ENCODE data around the gene ZDHHC7. TPM values are rescaled to one million over a fixed set of nuclear protein-coding genes. Genes with fewer than 3 reads are reported as not detected.

ZDHHC7 gene
- polyA plus RNA-seq, 1 donor, result 59.8 TPM

DNA sequence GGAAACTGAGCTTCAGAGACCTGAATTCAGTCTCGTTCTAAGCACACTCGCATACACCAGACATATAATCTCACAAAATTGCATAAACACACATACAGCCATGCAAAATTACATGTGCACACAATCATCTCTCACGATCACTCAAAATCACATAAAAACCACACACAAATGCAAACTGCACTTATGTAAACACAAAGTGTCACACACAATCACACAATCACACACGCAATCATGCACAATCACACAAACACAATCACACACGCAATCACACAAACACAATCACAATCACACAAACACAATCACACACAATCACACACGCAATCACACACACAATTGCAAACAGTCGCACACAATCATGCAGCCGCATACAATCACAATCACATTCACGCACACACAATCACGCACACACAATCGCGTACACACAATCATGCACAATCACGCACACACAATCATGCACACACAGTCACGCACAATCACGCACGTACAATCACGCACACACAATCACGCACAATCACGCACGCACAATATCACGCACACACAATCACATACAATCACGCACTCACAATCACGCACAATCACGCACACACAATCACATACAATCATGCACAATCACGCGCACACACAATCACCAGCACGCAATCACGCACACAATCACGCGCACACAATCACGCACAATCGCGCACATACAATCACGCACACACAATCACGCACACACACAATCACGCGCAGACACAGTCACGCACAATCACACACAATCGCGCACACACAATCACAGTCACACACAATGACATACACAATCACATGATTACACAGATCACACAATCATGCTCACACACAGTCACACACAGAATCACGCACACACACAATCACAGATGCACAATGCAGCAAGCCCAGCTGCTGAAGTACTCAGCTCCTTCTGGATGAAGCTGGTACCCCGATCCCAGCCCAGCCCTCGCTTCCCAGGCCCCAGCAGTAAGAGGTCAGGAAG is 45.6 kb downstream of the ZDHHC7 start:
- DNase-seq, result no peak

DNA sequence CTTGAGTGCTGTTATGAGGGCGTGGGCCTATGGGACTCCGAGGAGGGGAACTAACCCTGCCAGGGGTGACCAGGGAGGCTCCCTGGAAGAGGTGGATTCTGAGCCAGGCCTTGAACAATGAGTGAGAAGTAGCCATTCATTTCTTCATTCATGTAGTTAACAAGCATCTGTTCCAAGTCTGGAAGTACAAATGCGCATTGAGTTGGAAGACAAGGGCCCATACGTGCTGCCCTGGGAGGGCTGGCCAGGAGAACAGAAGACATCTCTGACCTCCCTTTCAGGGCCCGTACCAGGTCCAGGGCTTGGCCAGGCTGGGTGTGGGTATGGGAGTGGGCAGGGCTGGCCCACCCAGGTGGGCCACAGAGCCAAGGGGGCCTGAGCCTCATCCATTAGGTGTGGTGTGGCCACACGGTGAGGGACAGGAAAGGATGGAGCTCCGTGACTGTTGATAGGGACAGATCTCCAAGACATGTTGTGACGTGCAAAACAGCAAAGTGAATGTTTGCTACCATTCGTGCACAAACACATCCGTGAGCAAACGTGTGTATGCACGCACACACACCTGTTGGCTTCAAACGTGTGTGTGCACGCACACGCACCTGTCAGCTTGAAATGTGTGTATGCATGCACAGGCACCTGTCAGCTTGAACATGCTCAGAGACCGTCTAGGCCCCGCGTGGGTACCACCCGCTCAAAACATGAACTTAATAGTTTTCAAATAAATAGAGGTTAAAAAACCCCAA is 46.8 kb downstream of the ZDHHC7 start:
- no peak for DNase-seq

GRCh38 chr16:84963066-84963465 is 48.3 kb downstream of the ZDHHC7 start:
- no peak for DNase-seq

- DNase-seq, result no peak
These were observed 50.4 kb downstream of the ZDHHC7 start for GRCh38 chr16:84960942-84961341.

GRCh38 chr16:84959784-84960417 is 51.4 kb downstream of the ZDHHC7 start:
- no peak for DNase-seq

DNA sequence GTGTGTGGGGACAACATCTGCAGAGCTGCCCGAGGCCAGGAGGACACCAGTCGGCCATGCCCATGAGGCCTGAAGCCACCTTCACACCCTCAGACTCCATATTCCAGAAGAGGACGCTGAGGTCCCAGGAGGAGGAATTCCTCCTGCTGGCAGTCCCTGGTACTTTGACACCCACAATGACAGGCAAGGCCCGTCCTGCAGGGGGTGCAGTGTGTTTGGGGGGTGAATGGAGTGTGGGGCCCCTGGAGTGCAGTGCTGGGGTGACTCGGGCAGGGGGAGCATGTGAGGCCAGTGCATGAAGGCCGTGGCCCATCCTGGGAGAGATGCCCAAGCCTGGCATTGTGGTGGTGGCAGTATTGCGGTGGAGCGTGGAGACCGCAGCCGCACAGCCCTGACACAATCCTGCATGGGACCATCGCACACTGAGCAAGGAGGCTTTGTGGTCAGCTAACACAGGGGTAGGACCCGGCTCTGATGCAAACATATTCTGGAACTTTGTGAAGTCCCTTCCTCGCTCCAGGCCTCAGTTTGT is 52.2 kb downstream of the ZDHHC7 start:
- DNase-seq, result no peak

GRCh38 chr16:84957792-84958191 is 53.5 kb downstream of the ZDHHC7 start:
- DNase-seq, result no peak

DNA sequence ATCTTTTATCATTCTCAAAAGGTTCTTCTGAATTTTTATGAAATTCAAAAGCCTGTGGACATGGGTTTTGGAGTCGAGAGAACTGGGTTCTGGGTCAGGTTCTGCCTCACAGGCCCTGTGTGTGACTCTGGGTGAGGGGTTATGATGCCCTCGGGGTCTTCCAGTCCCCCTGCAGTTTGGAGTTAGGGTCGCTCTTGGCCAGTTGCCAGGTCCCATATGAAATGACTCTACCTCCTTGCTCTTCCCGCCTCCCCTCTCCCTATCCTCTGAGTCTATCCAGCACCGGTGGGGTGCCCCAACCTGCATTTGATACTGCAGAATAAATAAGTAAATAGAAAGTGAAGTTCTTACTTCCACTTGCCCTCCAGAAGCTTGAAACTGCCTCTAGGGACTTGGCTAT is 54.1 kb downstream of the ZDHHC7 start:
- no peak for DNase-seq

- DNase-seq, result no peak
These were observed 55.9 kb downstream of the ZDHHC7 start for GRCh38 chr16:84955427-84955826.

DNA sequence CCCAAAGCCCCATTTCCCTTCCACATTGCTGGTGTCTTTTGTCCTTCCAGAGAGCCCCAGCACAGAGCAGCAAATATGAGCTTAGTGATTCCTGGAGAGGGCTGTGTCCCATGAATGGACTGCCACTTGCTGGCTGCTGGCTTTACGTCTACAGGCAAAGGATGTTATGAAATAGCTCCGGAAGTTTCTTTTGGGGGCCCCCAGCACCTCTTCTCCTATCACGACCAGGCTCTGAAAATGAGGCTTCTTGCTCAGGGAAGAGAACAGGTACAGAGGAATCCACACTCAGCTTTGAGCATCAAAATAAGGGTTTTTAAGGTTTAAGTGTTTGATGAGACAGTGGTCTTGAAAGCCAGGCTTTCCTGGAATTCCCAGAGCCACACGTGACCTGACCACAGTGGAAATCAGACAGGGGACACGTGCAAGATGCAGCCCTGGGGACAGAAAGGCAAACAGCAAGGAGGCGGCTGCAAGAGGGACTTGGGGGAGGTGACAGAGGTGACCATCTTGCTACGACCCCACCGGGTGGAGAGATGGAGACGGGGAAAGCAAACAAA is 58.1 kb downstream of the ZDHHC7 start:
- no peak for DNase-seq

DNA sequence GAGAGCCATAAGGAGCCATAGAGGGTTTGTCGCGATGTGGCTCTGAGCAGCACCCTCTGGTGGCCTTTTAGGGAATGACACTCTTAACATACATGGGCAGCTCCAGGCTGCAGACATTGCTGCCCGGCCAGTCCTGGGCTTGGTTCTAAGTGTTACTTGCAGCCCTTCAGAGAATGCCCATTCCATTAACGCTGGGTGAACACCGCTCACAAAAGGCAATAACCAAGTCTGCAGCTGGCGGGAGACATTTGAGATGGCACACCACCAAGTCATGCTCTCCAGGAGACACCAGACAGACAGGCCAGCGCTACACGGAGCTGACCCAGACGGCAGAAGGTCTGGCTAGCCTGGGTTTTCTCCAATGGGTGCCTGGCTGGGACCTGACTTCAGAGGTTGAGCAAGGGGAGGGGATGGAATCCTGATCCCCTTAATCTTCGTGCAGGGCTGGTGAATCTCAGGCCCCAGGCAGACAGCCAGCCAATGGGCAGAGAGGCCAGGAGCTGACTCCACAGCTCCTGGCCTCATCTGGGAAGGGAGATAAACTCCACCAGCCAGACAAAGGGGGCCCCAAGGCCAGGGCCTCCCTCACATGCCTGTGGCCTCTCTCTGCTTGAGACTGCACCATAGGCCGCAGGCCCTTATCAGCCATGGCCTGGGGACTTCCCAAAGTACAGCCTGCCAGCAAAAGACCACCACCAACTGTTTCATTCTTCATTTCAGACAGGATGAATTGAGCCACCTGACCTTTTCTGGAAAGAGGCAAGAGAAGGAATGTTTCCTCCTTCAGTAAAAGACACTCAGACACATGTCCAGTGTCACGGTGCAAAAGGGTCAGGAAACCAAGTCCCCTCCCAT is 58.8 kb downstream of the ZDHHC7 start:
- peak; percentile 83 for DNase-seq

DNA sequence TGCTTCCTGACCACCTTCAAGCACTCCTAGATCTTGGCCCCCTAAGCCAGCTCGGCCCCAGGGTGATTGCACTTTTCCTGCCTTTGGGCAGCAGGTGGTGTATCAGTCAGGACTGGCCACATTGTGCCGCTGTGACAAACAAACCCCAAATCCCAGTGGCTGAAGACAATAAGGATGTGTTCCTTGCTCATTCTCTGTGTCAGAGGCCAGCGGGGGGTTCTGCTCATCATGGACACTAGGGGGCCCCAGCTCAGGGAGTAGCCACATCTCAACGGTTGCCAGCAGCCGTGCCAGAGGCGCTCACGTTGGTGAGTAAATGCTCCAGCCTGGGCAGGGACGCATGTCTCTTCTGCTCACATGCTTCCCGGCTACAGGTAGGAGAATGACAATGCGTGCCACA is 60.4 kb downstream of the ZDHHC7 start:
- no peak for DNase-seq

DNA sequence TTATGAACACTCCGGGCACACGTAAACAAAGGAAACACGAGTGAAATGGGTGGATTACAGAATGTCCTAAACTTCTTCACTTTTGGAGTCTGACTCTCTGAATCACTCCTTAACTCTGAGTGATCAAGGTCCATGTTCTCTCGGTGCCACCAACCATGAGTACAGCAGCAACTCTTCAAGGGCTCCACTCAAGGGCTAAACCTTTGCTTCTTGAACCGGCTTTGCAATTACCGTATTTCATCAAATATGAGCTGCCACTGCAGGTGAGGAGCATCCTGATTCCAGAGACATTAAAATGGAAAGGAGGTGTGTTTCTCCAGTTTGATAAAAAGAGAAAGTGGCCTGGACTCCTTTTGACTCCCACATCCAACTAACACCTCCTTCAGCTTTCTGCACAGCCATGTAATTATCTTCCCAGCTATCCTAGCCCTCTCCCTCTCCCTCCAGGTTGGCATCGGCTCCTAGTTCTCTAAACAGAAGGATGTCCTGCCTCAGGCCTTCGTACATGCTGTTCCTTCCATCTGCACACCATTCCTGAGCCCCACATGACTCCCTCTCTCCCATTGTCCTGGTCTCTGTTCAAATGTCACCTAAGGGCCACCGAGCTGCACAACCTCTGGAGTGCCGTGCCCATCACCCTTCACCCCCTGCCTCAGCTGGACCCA is 61.4 kb downstream of the ZDHHC7 start:
- no peak for DNase-seq

GRCh38 chr16:84948851-84949610 is 62.3 kb downstream of the ZDHHC7 start:
- no peak for DNase-seq

DNA sequence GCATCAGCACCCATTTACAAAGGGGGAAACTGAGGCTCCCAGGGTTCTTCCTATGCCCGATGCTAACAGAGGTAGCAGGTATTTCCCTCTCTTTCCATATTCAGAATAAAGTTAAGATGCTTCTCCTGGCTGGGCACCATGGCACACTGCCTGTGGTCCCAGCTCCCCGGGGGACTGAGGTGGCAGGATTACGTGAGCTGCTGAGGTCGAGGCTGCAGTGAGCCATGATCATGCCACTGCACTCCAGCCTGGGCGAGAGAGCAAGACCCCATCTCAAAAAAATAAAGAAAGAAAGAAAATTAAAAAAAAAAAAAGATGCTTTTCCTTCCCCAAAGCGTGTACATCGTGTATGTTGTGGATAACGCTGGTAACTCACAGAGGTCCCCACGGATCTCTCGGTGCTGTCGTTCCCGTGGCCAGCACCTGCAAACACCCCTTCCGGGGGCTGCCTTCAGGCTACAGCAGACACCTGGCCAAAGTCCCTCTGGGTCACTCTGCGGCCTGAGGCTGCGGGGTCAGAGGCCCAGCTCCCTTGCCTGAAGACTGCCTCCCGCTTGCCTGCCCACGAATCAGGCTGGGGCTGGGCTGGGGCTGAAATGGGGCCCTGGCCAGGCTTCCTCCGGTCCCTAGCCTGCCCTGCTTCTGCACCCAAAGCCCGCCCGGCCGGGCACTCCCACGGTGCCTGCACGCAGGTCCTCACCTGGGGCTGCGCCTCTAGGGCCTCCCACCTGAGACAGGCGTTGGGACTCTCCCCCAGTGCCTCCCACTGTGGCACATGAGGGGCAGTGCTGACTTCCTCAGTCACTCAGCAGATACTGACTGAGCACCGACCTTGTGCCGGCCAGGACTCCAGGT is 63.1 kb downstream of the ZDHHC7 start:
- no peak for DNase-seq

GRCh38 chr16:84947022-84947421 is 64.3 kb downstream of the ZDHHC7 start:
- DNase-seq, result no peak

- DNase-seq, result no peak
These were observed 67.7 kb downstream of the ZDHHC7 start for GRCh38 chr16:84943620-84944019.

DNA sequence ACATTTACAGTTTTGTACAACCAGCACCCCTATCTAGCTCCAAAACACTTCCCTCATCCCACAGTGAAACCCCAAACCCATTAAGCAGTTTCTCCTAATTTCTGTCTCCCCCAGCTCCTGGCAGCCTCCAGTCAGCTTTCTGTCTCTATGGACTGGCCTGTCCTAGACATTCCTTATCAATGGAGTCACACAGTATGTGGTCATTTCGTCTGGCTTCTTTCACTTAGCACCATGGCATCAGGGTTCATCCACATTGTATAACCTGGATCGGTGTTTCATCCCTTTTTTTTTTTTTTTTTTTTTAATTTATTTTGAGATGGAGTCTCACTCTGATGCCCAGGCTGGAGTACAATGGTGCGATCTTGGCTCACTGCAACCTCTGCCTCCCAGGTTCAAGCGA is 68.5 kb downstream of the ZDHHC7 start:
- DNase-seq, result no peak

DNA sequence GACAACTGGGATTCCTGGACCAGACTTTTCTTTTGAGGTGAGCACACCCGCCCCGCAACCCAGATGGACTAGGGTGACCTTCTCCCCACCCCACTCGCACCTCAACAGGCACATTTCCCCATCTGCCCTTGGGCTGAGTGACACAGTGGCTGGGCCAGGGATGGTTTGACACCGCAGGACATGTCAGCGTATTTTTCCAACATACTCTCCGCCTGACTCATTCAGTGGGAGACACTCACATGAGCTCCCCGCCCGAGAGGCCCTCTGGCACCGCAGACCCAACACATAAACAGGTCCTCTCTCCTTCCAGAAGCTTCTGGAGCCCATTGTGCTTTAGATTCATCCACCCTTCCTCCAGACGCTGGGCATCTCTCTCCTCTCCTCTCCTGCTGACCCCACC is 69.4 kb downstream of the ZDHHC7 start:
- DNase-seq, result no peak

Data from left kidney (tissue), 2 donors.